Right cardiac atrium (tissue), 5 donors: ENCODE results near the gene MOB4. TPM values are rescaled to one million over a fixed set of nuclear protein-coding genes. Genes with fewer than 3 reads are reported as not detected.

ENCODE experiments used
- ATAC-seq, 2 donors: fragments of 200-7000 bp; cut with Tn5 transposase; one replicate each; pipeline versions ENCODE4 v1.8.0 to v1.9.1; 2020; ENCODE audit warnings: moderate library complexity in 2 of 2, mild to moderate bottlenecking in 1 of 2
- DNase-seq, 3 donors: peaks; one replicate each; pipeline ENCODE4 v3.0.0-alpha.2; 2020
- H3K27ac ChIP-seq: one replicate; pipeline ENCODE4 v1.5.1; 2013; ENCODE audit warnings: mild to moderate bottlenecking, low read length, control low read depth, moderate library complexity
- H3K27me3 ChIP-seq: one replicate; pipeline ENCODE4 v1.6.1; 2013; ENCODE audit not compliant: control insufficient read depth, insufficient read depth
- H3K4me1 ChIP-seq: one replicate; pipeline ENCODE4 v1.6.1; 2013; ENCODE audit warnings: low read length; ENCODE audit not compliant: control insufficient read depth, insufficient read depth
- H3K4me3 ChIP-seq: one replicate; pipeline ENCODE4 v1.5.1; 2013; ENCODE audit warnings: low read length, control low read depth
- H3K9me3 ChIP-seq: one replicate; pipeline ENCODE4 v1.6.1; 2013; ENCODE audit warnings: low read length; ENCODE audit not compliant: control insufficient read depth
- WGBS: extraction: QIAGEN DNeasy Blood & Tissue Kit; methylation state at CpG from one replicate; pipeline ENCODE4 v1.1.7; 2013; 5-methylcytosine and 5-hydroxymethylcytosine counted together
- intact Hi-C, 4 donors: fragments of 100-400 bp; cut with DNase I; formaldehyde crosslinking; loops; one replicate each; pipeline versions ENCODE4 v1.11.0 to v1.14.0; 2022 to 2023
- polyA plus RNA-seq: library from polyadenylated mRNA; stranded (reverse); fragments of 200-250 nt; gene quantifications from one replicate; pipeline ENCODE4 v1.2.3, GENCODE V29; 2013
- total RNA-seq, 4 donors: library from RNA; stranded (reverse); fragmentation: NEBNext Ultra II Directional; extraction: Animal tissue kit (Norgen Biotek cat#: 25700); gene quantifications; one replicate each; pipeline ENCODE4 v1.2.1, GENCODE V29; 2021
- donor health status: healthy with polysubstance abuse.
- donor health status: DM: no; HTN: yes; CAD: no.
- donor health status: DM: no; HTN: no; CAD: no.
- donor health status: DM: no; HTN: yes; CAD: no; lungs with severe emphysema.
- donor health status: DM: yes; HTN: yes; CAD: no.

The MOB4 gene
- total and polyA plus RNA-seq, 5 donors = 28.7 to 39.3 (median 34.1) TPM

DNA sequence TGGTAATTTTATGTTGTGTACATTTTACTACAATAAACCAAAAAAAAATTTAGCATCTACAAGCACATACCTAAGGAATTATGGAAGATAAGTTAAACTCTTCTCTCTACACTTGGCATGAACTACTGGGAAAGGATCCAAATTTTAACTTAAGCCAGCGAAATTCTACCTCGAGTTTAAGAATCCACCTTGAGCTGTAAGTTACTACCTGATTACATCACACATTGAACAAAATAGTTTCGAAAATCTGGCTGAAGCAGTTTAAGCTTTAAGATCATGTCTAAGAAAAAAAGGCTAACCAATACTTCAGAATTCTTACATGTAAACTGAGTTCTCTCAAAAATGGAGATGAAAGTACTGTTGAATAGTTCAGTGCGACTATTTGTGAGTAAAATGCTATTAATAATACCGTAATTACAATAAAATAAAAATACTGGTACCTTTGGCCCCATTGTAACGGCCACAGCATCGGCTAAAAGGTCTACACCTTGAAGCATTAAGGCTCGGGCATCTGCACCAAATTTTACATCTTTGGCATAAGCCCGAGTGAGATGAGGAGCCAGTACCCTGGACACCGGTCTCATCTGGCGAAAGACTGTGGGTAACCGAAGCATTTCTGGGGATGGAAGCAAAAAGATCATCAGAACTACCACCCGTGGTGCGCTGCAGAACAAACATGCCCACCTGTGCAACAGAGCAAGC, 17.5 kb upstream of the MOB4 start:
- H3K4me1 ChIP-seq = peaks cover 4% of the 10 kb centered on the region
- peak overlapping the region; percentile 81 for H3K4me3 ChIP-seq
- intact Hi-C loops = loop anchor here in 3 of 4 donors (10.0 kb wide), 2 partner anchors 84 to 94 kb away; no protein-coding TSS in a partner anchor
- no peaks in the 10 kb centered on the region for H3K27me3 ChIP-seq
- no peaks in the 10 kb centered on the region for H3K9me3 ChIP-seq
- ATAC-seq (no peak), DNase-seq (no peak)
- WGBS = 14% methylated on average over 14 of the region's 14 CpGs
- H3K27ac ChIP-seq = peak overlapping the region; percentile 91

DNA sequence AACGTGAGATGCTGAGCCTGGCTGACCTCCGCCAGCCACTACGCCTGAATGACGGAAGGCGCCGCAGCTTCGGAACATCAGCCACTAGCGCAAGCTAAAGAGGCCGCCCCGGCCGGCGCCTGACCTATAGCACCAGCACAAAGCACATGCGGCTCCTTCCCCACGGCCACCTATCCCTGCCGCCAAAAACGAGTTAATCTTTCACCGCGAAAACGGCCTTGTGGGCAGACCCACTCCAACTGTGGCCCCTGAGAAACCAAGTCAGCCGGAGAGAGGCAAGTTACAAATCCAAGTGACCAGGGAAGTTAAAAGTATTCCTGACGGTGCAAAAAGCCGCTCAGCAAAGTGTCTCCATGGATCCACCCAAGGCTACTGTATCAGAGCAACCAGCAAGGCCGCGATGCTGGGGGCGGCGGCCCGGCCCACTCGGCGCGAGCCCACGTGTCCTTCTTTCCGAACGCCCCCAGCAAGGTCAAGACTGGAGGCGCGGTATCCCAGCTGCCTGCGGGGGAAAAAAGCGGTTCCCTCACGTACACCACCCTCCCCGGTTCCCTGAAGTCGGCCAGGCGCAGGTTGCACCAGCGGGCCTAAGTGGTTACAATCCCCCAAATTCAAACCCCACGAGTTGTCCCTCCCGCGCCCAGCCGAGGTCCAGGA, 16.8 kb upstream of the MOB4 start:
- DNase-seq = peak; percentile 65 to 85 (median 81)
- no peaks in the 10 kb centered on the region for H3K9me3 ChIP-seq
- H3K27me3 ChIP-seq = no peaks in the 10 kb centered on the region
- peak; percentile 23 to 56 for ATAC-seq
- peaks cover 4% of the 10 kb centered on the region for H3K4me1 ChIP-seq
- H3K27ac ChIP-seq = peak overlapping the region; percentile 91
- peak overlapping the region; percentile 81 for H3K4me3 ChIP-seq
- WGBS = under 1% methylated on average over 46 of the region's 46 CpGs
- intact Hi-C loops = loop anchor here in 3 of 4 donors (10.0 kb wide), 2 partner anchors 84 to 94 kb away; no protein-coding TSS in a partner anchor

DNA sequence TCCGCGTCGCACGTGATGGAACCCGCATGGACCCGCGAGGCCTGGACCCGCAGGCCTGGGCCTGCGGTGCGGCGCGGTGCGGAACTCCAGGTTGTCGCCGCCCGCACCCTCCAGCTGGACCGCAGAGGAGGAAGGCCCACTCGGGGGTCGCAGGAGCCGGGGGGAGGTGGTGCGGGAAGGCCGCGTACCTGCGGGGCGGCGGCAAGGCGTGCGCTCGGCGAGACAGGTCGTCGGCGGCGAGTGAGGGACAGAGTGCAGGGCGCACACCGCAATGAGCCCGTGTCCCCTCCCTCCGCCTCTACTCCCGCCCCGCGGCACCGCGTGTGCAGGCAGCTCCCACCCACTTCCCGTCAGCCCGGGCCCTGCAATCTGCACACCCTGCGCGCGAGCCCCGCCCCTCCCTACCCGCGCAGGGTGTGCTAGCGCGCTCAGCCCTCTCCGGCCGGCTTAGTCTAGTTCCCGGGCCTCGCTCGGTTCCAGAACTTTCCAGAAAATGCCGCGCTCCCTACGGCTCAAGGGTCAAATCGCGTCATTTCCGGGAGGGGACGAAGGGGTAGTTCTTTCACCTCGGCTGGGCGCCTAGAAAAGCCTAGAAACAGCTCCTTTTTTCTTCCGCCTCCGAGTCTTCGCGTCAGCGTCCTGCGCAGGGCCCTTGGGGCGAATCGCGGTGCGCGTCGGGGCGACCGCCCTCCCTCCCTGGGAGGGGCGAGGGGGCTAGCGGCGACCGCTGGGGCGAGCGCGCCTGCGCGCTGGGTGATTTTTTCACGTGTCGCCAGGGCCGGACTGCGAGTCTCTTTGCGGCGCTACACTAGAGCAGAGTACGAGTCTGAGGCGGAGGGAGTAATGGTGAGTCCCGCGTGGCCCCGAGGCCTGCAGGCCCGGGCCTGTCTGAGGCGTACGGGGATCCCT, 16.0 kb upstream of the MOB4 start, which contains the start of the genes HSPD1 and HSPE1:
HSPD1 (minus strand) TSS at position 247 of the 909 bp plus-strand sequence. CDS start 992 bp downstream, outside the sequence.
HSPE1 (plus strand) TSS at position 786 of the 909 bp plus-strand sequence; CDS start at position 844, 58 bp downstream.
- under 1% methylated on average over 104 of the region's 104 CpGs for WGBS
- Histone ChIP-seq H3K4me1 (peaks cover 4% of the 10 kb centered on the region), H3K27me3 (no peaks in the 10 kb centered on the region), H3K9me3 (no peaks in the 10 kb centered on the region), H3K4me3 (peak within 1 kb of the TSS; percentile 81), H3K27ac (peak within 1 kb of the TSS; percentile 91)
- intact Hi-C loops = loop anchor here in 3 of 4 donors (10.0 kb wide), 2 partner anchors 85 to 95 kb away; no protein-coding TSS in a partner anchor
- ATAC-seq = peak; percentile 98
- peak; percentile 98 to 99 (median 99) for DNase-seq

DNA sequence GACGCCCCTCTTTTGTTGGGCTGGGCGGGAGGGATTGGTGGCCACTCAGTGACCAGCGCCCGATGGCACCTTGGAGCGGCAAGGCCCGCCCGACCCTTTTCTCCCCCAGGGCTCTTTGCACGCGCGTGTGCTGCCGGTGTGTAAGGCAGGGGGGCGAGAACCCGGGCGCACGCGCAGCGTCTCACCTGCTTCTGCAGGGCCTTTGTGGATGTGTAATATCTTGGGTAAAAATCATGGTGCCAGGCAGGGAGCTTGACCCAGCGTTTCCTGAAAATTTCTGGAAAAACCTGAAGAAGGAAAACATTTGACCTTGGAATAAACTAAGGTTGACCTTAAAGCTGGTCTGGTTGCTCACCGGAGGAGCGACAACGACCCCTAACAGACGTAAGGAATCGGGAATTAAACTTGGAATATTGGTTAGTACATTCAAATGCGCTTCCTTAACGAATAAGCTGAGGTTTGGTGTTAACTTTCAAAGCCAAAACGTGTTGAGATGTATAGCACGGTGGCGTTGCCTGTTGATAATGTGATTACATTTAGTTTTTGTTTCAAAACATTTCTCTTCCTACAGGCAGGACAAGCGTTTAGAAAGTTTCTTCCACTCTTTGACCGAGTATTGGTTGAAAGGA, 15.2 kb upstream of the MOB4 start:
- Histone ChIP-seq H3K27ac (peak overlapping the region; percentile 91), H3K9me3 (no peaks in the 10 kb centered on the region), H3K4me3 (peak overlapping the region; percentile 72), H3K27me3 (no peaks in the 10 kb centered on the region), H3K4me1 (peaks cover 4% of the 10 kb centered on the region)
- DNase-seq (no peak), ATAC-seq (peak; percentile 1 to 19)
- WGBS = under 1% methylated on average over 30 of the region's 30 CpGs
- intact Hi-C loops = no loop called here

DNA sequence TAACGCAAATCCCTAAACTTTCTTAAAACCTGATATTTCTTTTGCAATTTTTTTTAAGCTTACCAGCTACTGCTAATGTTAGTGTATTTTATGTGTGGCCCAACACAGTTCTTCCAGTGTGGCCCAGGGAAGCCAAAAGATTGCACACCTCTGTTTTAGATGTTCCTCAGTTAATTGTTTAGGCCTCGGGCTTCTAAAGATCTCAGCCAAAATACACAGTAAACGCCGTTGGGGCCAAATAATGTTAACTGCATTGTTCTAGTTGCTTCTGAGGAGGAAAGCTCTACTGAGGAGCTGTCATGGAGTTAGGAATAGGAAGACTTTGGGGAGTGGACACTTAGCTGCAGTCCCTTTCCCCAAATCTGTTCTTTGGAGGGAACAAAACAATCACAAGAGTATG, 13.7 kb upstream of the MOB4 start:
- Histone ChIP-seq H3K27me3 (no peaks in the 10 kb centered on the region), H3K9me3 (no peaks in the 10 kb centered on the region), H3K4me3 (no peak overlapping the region), H3K4me1 (peaks cover 2% of the 10 kb centered on the region), H3K27ac (no peak overlapping the region)
- DNase-seq (no peak), ATAC-seq (no peak)
- 60% methylated on average over 4 of the region's 4 CpGs for WGBS
- intact Hi-C loops = no loop called here

DNA sequence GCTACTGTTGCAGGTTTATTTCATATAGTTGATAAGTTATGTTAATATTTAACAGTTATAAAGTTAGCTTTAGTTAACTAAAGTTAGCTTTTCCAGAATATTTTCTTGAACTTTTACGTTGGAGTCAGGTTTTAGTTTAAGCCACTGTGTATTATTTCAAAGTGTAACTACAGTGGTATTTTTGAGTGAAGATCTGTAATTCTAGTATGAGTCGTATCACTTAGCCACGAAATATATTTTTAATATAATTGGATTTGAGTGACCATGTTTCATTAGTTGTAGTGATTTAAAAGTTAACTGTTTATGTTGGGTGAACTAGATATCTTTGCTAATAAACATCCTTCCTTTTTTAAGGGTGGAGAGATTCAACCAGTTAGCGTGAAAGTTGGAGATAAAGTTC, 13.2 kb upstream of the MOB4 start:
- intact Hi-C loops = no loop called here
- no peak for DNase-seq
- H3K4me1 ChIP-seq = peaks cover 2% of the 10 kb centered on the region
- H3K4me3 ChIP-seq = no peak overlapping the region
- H3K9me3 ChIP-seq = no peaks in the 10 kb centered on the region
- H3K27me3 ChIP-seq = no peaks in the 10 kb centered on the region
- H3K27ac ChIP-seq = no peak overlapping the region
- WGBS = 81% methylated on average over 4 of the region's 4 CpGs
- no peak for ATAC-seq

DNA sequence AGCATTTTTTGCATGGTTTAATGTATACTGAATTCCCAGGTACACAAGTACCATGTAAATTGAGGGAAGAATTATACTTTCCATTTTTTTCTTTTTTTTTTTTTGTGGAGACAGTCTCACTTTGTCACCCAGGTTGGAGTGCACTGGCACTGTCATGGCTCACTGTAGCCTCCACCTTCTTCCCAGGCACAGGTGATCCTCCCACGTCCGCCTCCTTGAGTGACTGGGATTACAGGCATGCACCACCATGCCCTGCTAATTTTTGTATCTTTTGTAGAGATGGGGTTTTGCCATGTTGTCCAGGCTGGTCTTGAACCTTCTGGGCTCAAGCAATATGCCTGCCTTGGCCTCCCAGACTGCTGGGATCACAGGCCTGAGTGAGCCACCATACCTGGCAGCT, 11.9 kb upstream of the MOB4 start:
- WGBS = 97% methylated on average over 2 of the region's 2 CpGs
- intact Hi-C loops = no loop called here
- DNase-seq (no peak), ATAC-seq (no peak)
- Histone ChIP-seq H3K9me3 (no peaks in the 10 kb centered on the region), H3K4me3 (no peak overlapping the region), H3K27ac (no peak overlapping the region), H3K27me3 (no peaks in the 10 kb centered on the region), H3K4me1 (peaks cover 2% of the 10 kb centered on the region)

DNA sequence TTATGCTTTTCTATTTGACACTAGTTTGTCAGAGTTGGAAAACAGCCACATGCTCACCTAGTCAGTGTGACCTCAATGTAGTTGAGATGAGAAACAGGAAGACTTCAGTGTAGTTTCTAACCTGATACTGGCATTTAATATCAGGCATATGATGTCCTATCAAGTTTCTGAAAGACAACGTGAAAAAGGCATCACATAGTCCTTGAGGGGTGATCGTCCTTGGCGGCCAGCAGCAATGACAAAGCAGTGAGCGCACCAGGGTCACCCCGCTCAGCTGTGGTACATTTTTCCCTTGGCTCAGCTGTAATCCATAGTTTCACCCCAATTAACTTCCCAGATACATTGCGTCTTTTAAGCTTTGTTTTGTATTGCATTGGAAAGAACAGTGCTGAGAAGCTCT, 11.4 kb upstream of the MOB4 start:
- Histone ChIP-seq H3K27ac (no peak overlapping the region), H3K4me3 (no peak overlapping the region), H3K9me3 (no peaks in the 10 kb centered on the region), H3K4me1 (peaks cover 2% of the 10 kb centered on the region), H3K27me3 (no peaks in the 10 kb centered on the region)
- ATAC-seq (no peak), DNase-seq (no peak)
- intact Hi-C loops = no loop called here
- WGBS = 89% methylated on average over 6 of the region's 6 CpGs

DNA sequence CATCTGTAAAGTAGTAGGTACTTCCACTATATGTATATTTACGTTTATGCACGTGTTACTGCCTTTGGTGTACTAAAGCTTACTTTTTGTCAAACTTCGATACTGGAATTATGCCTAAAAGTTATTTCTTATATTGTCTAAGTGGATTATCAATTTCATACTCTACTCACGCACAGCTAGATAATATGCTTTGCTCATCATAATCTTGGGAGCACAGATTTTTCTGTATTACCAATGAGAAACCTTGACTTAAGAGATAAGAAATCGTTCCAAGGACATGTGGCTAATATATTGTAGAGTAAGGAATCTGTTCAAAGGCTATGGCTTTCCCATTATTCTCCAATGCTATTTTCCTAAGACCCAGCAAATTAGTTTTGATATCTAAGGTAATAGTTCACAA, 9.2 kb upstream of the MOB4 start:
- Histone ChIP-seq H3K4me3 (no peak overlapping the region), H3K9me3 (no peaks in the 10 kb centered on the region), H3K27ac (no peak overlapping the region), H3K27me3 (no peaks in the 10 kb centered on the region), H3K4me1 (peaks cover 2% of the 10 kb centered on the region)
- DNase-seq (no peak), ATAC-seq (no peak)
- intact Hi-C loops = no loop called here
- 91% methylated on average over 5 of the region's 5 CpGs for WGBS

DNA sequence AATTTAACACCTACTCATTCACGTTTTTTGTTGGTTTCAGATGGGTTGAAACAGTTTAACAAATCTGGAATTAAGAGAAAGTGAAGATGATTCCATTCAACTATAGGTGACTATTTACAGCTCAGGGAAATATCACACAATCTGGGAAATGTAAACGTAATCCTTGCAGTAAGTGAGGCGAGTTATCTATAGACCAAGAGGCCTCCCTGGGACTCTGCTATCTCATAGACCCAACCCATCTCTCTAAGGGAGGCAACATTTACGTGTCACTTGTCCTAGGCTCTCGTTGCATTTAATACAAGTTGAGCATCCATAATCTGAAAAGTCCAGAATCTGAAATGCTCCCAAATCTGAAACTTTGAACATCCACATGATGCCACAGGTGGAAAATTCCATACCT, 2.0 kb upstream of the MOB4 start:
- Histone ChIP-seq H3K4me3 (no peak overlapping the region), H3K27ac (no peak overlapping the region), H3K27me3 (no peaks in the 10 kb centered on the region), H3K4me1 (no peaks in the 10 kb centered on the region), H3K9me3 (no peaks in the 10 kb centered on the region)
- ATAC-seq (no peak), DNase-seq (no peak)
- WGBS = 83% methylated on average over 5 of the region's 5 CpGs
- intact Hi-C loops = no loop called here
